CD4-positive, alpha-beta T cell treated with Interleukin-12 subunit alpha and Interleukin-12 subunit beta, for 1 hour (primary cell): ENCODE measurements around the gene TTI1.
A peak's percentile ranks its signal among the peaks of the same experiment; 100 is the strongest.

Source experiments
- DNase-seq: peaks from one replicate; pipeline ENCODE4 v3.0.0-alpha.2; 2020

TTI1 gene

GRCh38 chr20:38008233-38008944 is 24.9 kb downstream of the TTI1 start:
- no peak for DNase-seq

- DNase-seq, result no peak
Observed at GRCh38 chr20:38007526-38007925, 25.7 kb downstream of the TTI1 start.

GRCh38 chr20:38005903-38006302 is 27.4 kb downstream of the TTI1 start:
- no peak for DNase-seq

- DNase-seq, result no peak
Observed at GRCh38 chr20:38004416-38004815, 28.8 kb downstream of the TTI1 start.

GRCh38 chr20:38002422-38002821 is 30.8 kb downstream of the TTI1 start:
- DNase-seq, result no peak

- DNase-seq, result no peak
Observed at GRCh38 chr20:38001981-38002380, 31.3 kb downstream of the TTI1 start.

- DNase-seq, result no peak
Observed at GRCh38 chr20:38001173-38001875, 31.9 kb downstream of the TTI1 start.

GRCh38 chr20:38000293-38000692 is 33.0 kb downstream of the TTI1 start:
- no peak for DNase-seq

GRCh38 chr20:37999526-38000263 is 33.6 kb downstream of the TTI1 start:
- DNase-seq, result no peak

GRCh38 chr20:37997516-37997915 is 35.7 kb downstream of the TTI1 start:
- DNase-seq, result no peak

GRCh38 chr20:37995856-37996605 is 37.2 kb downstream of the TTI1 start:
- no peak for DNase-seq

- no peak for DNase-seq
Observed at GRCh38 chr20:37994512-37994911, 38.7 kb downstream of the TTI1 start.

- peak; percentile 9 for DNase-seq
Observed at GRCh38 chr20:37992802-37993409, 40.4 kb downstream of the TTI1 start.

- no peak for DNase-seq
Observed at GRCh38 chr20:37991908-37992307, 41.3 kb downstream of the TTI1 start.

GRCh38 chr20:37991157-37991866 is 41.9 kb downstream of the TTI1 start:
- DNase-seq, result no peak

- peak; percentile 45 for DNase-seq
Observed at GRCh38 chr20:37990571-37991151, 42.6 kb downstream of the TTI1 start.

GRCh38 chr20:37989601-37990295 is 43.5 kb downstream of the TTI1 start:
- no peak for DNase-seq

- DNase-seq, result no peak
Observed at GRCh38 chr20:37988306-37988954, 44.8 kb downstream of the TTI1 start.

GRCh38 chr20:37987602-37988290 is 45.5 kb downstream of the TTI1 start:
- DNase-seq, result no peak
